HEK293 (cell line): ENCODE results near the gene TUG1.

Source experiments
- CTCF ChIA-PET: fragments of 350-600 bp; formaldehyde crosslinking; extraction: SDS; loops from one replicate; lab custom pipeline; 2021; ENCODE audit warnings: antibody characterized with exemption; lab: Yijun Ruan, JAX
- POLR2A ChIA-PET: fragments of 300-600 bp; formaldehyde crosslinking; extraction: SDS; loops from one replicate; lab custom pipeline; 2020; ENCODE audit warnings: antibody characterized with exemption, inconsistent platforms; lab: Yijun Ruan, JAX
- H3K27ac ChIP-seq: fragments of 200-500 bp; sonication (Bioruptor generic); 2 replicates; pipeline ENCODE4 v1.5.1; 2014; ENCODE audit warnings: low read depth, low read length, control low read depth, inconsistent platforms; ENCODE audit errors: extremely low read depth
- H3K36me3 ChIP-seq, 2 experiments: fragments of 200-500 bp in 1 of 2; sonication (Bioruptor generic) in 1 of 2; 1 replicate in 1 of 2; 2 replicates in 1 of 2; pipeline ENCODE4 v1.5.1; 2014 to 2017; ENCODE audit warnings: inconsistent platforms in 2 of 2, low read length in 2 of 2; ENCODE audit not compliant: control insufficient read depth in 2 of 2, insufficient read depth in 1 of 2
- H3K4me1 ChIP-seq: fragments of 200-500 bp; sonication (Bioruptor generic); 2 replicates; pipeline ENCODE4 v1.5.1; 2014; ENCODE audit warnings: mild to moderate bottlenecking, low read length, inconsistent platforms; ENCODE audit not compliant: control insufficient read depth, insufficient read depth
- H3K4me3 ChIP-seq: 2 replicates; pipeline ENCODE4 v1.5.1; 2011; ENCODE audit warnings: low read depth, mild to moderate bottlenecking, control low read depth, low read length, moderate library complexity
- H3K9me3 ChIP-seq: fragments of 200-500 bp; sonication (Bioruptor generic); 2 replicates; pipeline ENCODE4 v1.5.1; 2014; ENCODE audit warnings: low read depth, low read length, inconsistent platforms; ENCODE audit not compliant: control insufficient read depth, insufficient read depth
- FEZF1 ChIP-seq: fragments of 450-650 bp; formaldehyde crosslinking; IDR thresholded peaks from 2 replicates; pipeline ENCODE4 v1.5.1; 2016; ENCODE audit warnings: missing biosample characterization, missing genetic modification characterization
- PRDM1 ChIP-seq: fragments of 450-650 bp; formaldehyde crosslinking; IDR thresholded peaks from 2 replicates; pipeline ENCODE4; 2016; ENCODE audit warnings: missing biosample characterization, missing genetic modification characterization
- SALL2 ChIP-seq: fragments of 450-650 bp; formaldehyde crosslinking; IDR thresholded peaks from 2 replicates; pipeline ENCODE4 v1.5.0; 2017; ENCODE audit warnings: missing biosample characterization, mild to moderate bottlenecking, missing genetic modification characterization, borderline replicate concordance
- ZBTB49 ChIP-seq: fragments of 450-650 bp; formaldehyde crosslinking; IDR thresholded peaks from 2 replicates; pipeline ENCODE4 v1.5.1; 2016; ENCODE audit warnings: missing biosample characterization, missing genetic modification characterization, low read depth
- ZIC2 ChIP-seq: fragments of 450-650 bp; formaldehyde crosslinking; IDR thresholded peaks from 2 replicates; pipeline ENCODE4 v1.5.1; 2016; ENCODE audit warnings: missing biosample characterization, missing genetic modification characterization
- ZNF155 ChIP-seq: fragments of 450-650 bp; formaldehyde crosslinking; IDR thresholded peaks from 2 replicates; pipeline ENCODE4 v1.5.1; 2016; ENCODE audit warnings: missing biosample characterization, missing genetic modification characterization
- ZNF174 ChIP-seq: fragments of 450-650 bp; formaldehyde crosslinking; IDR thresholded peaks from 2 replicates; pipeline ENCODE4 v1.5.0; 2017; ENCODE audit warnings: missing biosample characterization, mild to moderate bottlenecking, missing genetic modification characterization
- ZNF2 ChIP-seq: fragments of 450-650 bp; formaldehyde crosslinking; IDR thresholded peaks from 2 replicates; pipeline ENCODE4 v1.5.1; 2016; ENCODE audit warnings: missing biosample characterization, missing genetic modification characterization
- ZNF24 ChIP-seq: fragments of 450-650 bp; formaldehyde crosslinking; IDR thresholded peaks from 2 replicates; pipeline ENCODE4 v1.5.1; 2016; ENCODE audit warnings: missing biosample characterization, missing genetic modification characterization
- ZNF292 ChIP-seq: fragments of 450-650 bp; formaldehyde crosslinking; IDR thresholded peaks from 2 replicates; pipeline ENCODE4 v1.5.1; 2016; ENCODE audit warnings: low read depth, missing biosample characterization, missing genetic modification characterization, borderline replicate concordance
- ZNF354C ChIP-seq: fragments of 450-650 bp; formaldehyde crosslinking; IDR thresholded peaks from 2 replicates; pipeline ENCODE4 v1.5.1; 2016; ENCODE audit warnings: missing biosample characterization, missing genetic modification characterization, low read depth, borderline replicate concordance
- ZNF416 ChIP-seq: fragments of 450-650 bp; formaldehyde crosslinking; IDR thresholded peaks from 2 replicates; pipeline ENCODE4 v1.5.1; 2016; ENCODE audit warnings: missing biosample characterization, missing genetic modification characterization
- ZNF510 ChIP-seq: fragments of 450-650 bp; formaldehyde crosslinking; IDR thresholded peaks from 2 replicates; pipeline ENCODE4 v1.5.1; 2018; ENCODE audit warnings: mild to moderate bottlenecking, missing genetic modification characterization, missing biosample characterization; ENCODE audit not compliant: insufficient replicate concordance
- ZNF561 ChIP-seq: fragments of 450-650 bp; IDR thresholded peaks from 2 replicates; pipeline ENCODE4 v1.5.1; 2018; ENCODE audit warnings: missing biosample characterization, missing genetic modification characterization, borderline replicate concordance
- ZNF600 ChIP-seq: fragments of 450-650 bp; formaldehyde crosslinking; IDR thresholded peaks from 2 replicates; pipeline ENCODE4 v1.5.1; 2016; ENCODE audit warnings: missing biosample characterization, missing genetic modification characterization
- ZSCAN5A ChIP-seq: fragments of 450-650 bp; formaldehyde crosslinking; IDR thresholded peaks from 2 replicates; pipeline ENCODE4 v1.5.1; 2016; ENCODE audit warnings: missing biosample characterization, missing genetic modification characterization
- TF ChIP-seq, protein P1 (sequence below): fragments of 450-650 bp; formaldehyde crosslinking; IDR thresholded peaks from 2 replicates; pipeline ENCODE4 v1.5.1; 2017; ENCODE audit warnings: missing biosample characterization, missing genetic modification characterization
- TF ChIP-seq, protein P2 (sequence below): fragments of 450-650 bp; formaldehyde crosslinking; IDR thresholded peaks from 2 replicates; pipeline ENCODE4 v1.5.1; 2016; ENCODE audit warnings: missing biosample characterization, missing genetic modification characterization

The TUG1 gene

DNA sequence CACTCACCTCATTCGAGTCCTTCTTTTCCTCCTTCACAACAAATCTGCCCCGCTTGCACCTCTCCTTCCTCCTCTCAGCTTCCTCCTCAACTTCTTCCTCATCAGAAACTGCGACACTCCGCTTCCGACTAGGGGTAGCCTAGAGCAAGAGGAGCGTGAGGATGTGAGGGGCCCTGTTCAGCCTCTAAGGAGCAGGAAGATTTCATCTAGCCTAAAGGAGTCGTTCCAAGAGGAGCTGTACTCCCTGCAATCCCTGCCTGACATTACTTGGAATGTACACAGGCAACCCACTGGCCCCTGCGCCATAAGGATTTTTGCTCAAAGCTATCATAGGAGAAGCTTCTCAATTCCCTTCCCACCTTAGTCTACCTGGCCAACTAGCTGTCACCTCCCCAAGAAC, 35.0 kb upstream of the TUG1 start (continued):
- TF ChIP-seq ZBTB49 = no peak
- TF ChIP-seq, protein P1, sequence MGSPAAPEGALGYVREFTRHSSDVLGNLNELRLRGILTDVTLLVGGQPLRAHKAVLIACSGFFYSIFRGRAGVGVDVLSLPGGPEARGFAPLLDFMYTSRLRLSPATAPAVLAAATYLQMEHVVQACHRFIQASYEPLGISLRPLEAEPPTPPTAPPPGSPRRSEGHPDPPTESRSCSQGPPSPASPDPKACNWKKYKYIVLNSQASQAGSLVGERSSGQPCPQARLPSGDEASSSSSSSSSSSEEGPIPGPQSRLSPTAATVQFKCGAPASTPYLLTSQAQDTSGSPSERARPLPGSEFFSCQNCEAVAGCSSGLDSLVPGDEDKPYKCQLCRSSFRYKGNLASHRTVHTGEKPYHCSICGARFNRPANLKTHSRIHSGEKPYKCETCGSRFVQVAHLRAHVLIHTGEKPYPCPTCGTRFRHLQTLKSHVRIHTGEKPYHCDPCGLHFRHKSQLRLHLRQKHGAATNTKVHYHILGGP = no peak
- TF ChIP-seq, all 188 proteins: peak for 0

DNA sequence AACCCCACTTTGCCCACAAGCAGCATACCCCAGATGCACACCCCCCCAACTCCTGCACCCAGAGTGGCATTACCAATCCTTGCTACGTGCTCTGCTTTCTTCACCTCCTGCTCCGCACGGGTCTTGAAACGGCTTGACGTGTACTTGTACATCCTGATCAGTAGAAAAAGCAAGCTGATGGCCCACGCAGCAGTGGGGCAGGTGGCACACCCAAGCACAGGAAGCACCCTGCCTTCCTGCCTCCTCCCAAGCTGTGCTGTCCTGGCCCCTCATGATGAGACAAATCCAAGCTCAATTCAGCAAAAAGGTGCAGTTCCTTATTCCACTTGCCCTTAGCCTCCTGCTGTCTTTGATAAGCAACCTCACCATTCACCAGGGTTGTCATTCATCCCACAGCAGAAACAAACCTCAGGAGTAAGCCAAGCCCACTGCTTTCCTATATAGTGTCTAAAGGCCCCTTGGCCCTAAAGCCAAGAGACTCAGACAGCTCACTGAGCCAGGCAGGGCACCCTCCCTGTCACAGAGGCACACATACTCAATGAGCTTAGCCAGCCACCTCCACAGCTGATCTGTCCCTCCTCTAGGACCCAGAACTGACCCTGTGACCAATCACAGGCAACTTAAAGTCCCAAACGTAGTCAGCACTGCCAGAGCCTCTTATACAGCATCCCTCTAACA, 28.2 kb upstream of the TUG1 start:
- Histone ChIP-seq H3K4me3 (no peak overlapping the region), H3K27ac (no peak overlapping the region), H3K9me3 (no peaks in the 10 kb centered on the region), H3K4me1 (no peaks in the 10 kb centered on the region), H3K36me3 (peaks cover 60 to 97% of the 10 kb centered on the region in 2 experiments)
- POLR2A ChIA-PET = interaction anchor here (0.7 kb wide), 1 partner anchor 15 kb away, joined by 4 read pairs; no protein-coding TSS in a partner anchor
- TF ChIP-seq ZNF600 = no peak
- 0 out of 2 replicates have a peak, but pooled peaks have one; percentile 0 for TF ChIP-seq PRDM1 (tag by site-specific recombination)
- CTCF ChIA-PET = no interaction called here

GRCh38 chr22:30941363-30941740, 27.7 kb upstream of the TUG1 start:
- TF ChIP-seq ZIC2 (no peak), ZNF174 (tag by site-specific recombination) (no peak), ZNF510 (tag by site-specific recombination) (no peak), ZNF24 (tag by site-specific recombination) (no peak), ZNF155 (no peak)
- Histone ChIP-seq H3K4me1 (no peaks in the 10 kb centered on the region), H3K9me3 (no peaks in the 10 kb centered on the region), H3K27ac (no peak overlapping the region), H3K4me3 (no peak overlapping the region), H3K36me3 (peaks cover 63 to 98% of the 10 kb centered on the region in 2 experiments)
- CTCF ChIA-PET = no interaction called here
- POLR2A ChIA-PET = no interaction called here

DNA sequence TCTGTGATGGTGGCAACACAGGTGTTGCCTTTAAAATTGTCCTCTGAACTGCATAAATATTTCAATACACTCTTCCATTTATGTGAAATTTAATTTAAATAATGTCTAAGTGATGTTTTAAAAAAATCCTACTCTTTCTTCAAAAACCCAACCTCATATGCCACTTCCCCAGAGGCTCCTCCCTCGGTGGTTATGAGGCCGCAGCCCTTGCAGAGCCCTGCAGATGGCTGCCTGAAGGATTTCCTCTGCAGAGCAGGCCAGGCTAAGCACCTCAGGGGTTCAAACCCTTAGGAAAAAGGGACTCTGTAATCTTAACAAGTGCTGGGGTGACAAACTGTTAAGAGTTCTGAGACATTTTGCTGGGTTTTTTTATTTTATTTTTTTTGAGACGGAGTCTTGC, 25.7 kb upstream of the TUG1 start:
- ChIA-PET CTCF (no interaction called here), POLR2A (no interaction called here)
- H3K36me3 ChIP-seq = peaks cover 53 to 98% of the 10 kb centered on the region in 2 experiments
- H3K27ac ChIP-seq = no peak overlapping the region
- H3K4me3 ChIP-seq = no peak overlapping the region
- no peaks in the 10 kb centered on the region for H3K4me1 ChIP-seq
- H3K9me3 ChIP-seq = no peaks in the 10 kb centered on the region
- no peak for TF ChIP-seq ZNF561 (tag by site-specific recombination)
- TF ChIP-seq ZNF416 (tag by site-specific recombination) = no peak
- TF ChIP-seq ZNF354C (tag by site-specific recombination) = no peak
- TF ChIP-seq FEZF1 = no peak
- TF ChIP-seq, all 188 proteins: peak for 0

- Histone ChIP-seq H3K4me1 (no peaks in the 10 kb centered on the region), H3K27ac (no peak overlapping the region), H3K36me3 (peaks cover 50 to 98% of the 10 kb centered on the region in 2 experiments), H3K9me3 (no peaks in the 10 kb centered on the region), H3K4me3 (no peak overlapping the region)
- POLR2A ChIA-PET = no interaction called here
- CTCF ChIA-PET = interaction anchor here (2.0 to 3.0 kb wide), 2 partner anchors 25 to 137 kb away, joined by 7 to 13 read pairs; partner anchors contain the start of gene SMTN
- TF ChIP-seq, protein P2, sequence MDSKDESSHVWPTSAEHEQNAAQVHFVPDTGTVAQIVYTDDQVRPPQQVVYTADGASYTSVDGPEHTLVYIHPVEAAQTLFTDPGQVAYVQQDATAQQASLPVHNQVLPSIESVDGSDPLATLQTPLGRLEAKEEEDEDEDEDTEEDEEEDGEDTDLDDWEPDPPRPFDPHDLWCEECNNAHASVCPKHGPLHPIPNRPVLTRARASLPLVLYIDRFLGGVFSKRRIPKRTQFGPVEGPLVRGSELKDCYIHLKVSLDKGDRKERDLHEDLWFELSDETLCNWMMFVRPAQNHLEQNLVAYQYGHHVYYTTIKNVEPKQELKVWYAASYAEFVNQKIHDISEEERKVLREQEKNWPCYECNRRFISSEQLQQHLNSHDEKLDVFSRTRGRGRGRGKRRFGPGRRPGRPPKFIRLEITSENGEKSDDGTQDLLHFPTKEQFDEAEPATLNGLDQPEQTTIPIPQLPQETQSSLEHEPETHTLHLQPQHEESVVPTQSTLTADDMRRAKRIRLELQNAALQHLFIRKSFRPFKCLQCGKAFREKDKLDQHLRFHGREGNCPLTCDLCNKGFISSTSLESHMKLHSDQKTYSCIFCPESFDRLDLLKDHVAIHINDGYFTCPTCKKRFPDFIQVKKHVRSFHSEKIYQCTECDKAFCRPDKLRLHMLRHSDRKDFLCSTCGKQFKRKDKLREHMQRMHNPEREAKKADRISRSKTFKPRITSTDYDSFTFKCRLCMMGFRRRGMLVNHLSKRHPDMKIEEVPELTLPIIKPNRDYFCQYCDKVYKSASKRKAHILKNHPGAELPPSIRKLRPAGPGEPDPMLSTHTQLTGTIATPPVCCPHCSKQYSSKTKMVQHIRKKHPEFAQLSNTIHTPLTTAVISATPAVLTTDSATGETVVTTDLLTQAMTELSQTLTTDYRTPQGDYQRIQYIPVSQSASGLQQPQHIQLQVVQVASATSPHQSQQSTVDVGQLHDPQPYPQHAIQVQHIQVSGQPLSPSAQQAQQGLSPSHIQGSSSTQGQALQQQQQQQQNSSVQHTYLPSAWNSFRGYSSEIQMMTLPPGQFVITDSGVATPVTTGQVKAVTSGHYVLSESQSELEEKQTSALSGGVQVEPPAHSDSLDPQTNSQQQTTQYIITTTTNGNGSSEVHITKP (tag by site-specific recombination) = no peak
- TF ChIP-seq ZNF2 = no peak
- TF ChIP-seq SALL2 (tag by site-specific recombination) = no peak
- no peak for TF ChIP-seq ZSCAN5A (tag by site-specific recombination)
- no peak for TF ChIP-seq ZNF292 (tag by site-specific recombination)
Observed at GRCh38 chr22:30944986-30945385, 24.1 kb upstream of the TUG1 start.
